Suprapubic skin (tissue), 3 donors: ENCODE results near the gene SDHD.

ENCODE experiments used
- CTCF ChIP-seq, 2 donors: fragments of 200-600 bp in 1 of 2; fragments of 450-650 bp in 1 of 2; sonication (generic) in 1 of 2; IDR thresholded peaks; one replicate each; pipeline ENCODE4 v1.5.1; 2016 to 2019; ENCODE audit warnings: antibody characterized with exemption in 2 of 2, mild to moderate bottlenecking in 1 of 2, moderate library complexity in 1 of 2
- EP300 ChIP-seq: sonication (generic); formaldehyde crosslinking; IDR thresholded peaks from one replicate; pipeline ENCODE4 v1.6.1; 2017; ENCODE audit warnings: antibody characterized with exemption

- TF ChIP-seq CTCF (IDR thresholded peaks at IDR 0.05): no peak
- TF ChIP-seq EP300: no peak
These were observed 47.8 kb downstream of the SDHD start for GRCh38 chr11:112134473-112134872.
